ENCODE measurements around the gene KRT76.

- TF ChIP-seq POLR2A (IDR thresholded peaks at IDR 0.05) (no peak), EP300 (IDR thresholded peaks at IDR 0.05; ENCODE audit: low read depth) (no peak)
- TF ChIP-seq, protein P1, sequence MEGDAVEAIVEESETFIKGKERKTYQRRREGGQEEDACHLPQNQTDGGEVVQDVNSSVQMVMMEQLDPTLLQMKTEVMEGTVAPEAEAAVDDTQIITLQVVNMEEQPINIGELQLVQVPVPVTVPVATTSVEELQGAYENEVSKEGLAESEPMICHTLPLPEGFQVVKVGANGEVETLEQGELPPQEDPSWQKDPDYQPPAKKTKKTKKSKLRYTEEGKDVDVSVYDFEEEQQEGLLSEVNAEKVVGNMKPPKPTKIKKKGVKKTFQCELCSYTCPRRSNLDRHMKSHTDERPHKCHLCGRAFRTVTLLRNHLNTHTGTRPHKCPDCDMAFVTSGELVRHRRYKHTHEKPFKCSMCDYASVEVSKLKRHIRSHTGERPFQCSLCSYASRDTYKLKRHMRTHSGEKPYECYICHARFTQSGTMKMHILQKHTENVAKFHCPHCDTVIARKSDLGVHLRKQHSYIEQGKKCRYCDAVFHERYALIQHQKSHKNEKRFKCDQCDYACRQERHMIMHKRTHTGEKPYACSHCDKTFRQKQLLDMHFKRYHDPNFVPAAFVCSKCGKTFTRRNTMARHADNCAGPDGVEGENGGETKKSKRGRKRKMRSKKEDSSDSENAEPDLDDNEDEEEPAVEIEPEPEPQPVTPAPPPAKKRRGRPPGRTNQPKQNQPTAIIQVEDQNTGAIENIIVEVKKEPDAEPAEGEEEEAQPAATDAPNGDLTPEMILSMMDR (IDR thresholded peaks at IDR 0.05), result no peak
Observed at GRCh38 chr12:52726451-52726850, 50.7 kb downstream of the KRT76 start.
